RKO (cell line): Measurements from ENCODE around the gene DRG1.
"Not testable (repeated sequence)": the region's sequence is repeated elsewhere in the genome, so short reads cannot be mapped to it uniquely, and the experiment has no call there.

Experiments
- DNase-seq: peaks from one replicate; pipeline ENCODE4 v3.0.0-alpha.2; 2016; ENCODE audit warnings: low spot score

DRG1 gene

DNA sequence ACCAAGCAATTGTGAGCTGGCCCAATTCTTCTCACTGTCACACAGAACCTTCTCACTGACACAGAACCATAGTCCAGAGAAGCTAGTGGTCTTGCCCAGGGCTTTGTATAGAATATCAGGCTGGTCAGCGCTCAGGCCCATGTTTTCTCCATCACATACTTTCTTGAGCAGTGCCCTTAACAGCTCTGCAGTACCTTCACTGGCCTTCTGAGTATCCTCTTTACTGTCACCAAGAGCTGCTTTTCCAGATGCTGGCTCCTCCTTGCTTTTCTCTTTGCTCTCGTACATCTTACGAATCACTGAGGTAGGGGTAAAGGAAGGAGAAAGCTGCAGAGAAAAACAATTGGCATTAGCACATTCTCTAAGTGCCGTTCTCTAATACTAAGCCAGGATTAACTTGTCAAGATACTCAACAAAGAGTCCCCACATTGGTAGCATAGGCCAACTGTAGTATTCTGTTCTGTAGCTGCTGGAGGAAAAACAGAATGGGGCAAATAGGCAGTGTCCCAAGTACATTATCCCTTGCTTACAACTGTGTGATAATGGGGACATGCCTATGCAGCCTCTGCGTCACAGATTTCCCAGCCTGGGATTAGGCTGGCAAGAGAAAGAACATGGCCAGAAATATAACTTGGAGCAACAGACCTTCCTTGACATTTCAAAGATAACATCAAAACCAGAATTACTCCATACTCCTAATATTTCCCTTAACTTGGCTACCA lies 43.5 kb downstream of the DRG1 start:
- no peak for DNase-seq

DNA sequence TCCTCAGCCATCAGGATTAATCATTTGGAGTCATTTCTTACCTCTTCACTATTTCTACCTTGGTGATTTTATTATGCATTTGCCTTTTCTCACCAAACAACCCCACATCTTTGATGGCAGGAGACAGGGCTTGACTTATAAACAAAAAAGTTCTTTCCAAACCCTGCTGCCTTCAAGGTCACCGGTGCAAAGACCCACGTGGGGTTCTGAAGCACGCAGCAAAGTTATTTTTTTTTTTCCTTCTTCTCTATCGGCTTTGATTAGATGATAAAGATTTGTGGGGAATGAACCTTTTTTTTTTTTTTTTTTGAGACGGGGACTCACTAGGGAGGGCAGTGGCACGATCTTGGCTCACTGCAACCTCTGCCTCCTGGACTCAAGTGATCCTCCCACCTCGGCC lies 44.1 kb downstream of the DRG1 start:
- DNase-seq: no peak

DNA sequence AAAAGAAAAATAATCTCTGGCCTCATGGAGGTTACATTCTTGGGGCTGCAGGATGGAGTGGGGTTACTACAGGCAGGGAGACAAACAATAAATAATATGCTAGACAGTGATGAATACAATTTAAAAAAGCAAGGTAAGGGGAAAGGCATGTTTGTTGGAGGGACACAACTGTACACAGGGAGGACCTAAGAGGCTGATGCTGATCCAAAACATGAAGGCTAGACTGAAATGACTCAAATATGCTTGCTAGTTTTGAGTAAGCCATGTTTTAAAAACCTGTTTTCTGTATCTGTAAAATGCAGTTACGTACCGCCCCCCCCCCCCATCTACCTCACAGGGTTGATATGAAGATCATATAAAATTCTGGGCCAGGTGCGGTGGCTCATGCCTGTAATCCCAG lies 46.2 kb downstream of the DRG1 start:
- no peak for DNase-seq

DNA sequence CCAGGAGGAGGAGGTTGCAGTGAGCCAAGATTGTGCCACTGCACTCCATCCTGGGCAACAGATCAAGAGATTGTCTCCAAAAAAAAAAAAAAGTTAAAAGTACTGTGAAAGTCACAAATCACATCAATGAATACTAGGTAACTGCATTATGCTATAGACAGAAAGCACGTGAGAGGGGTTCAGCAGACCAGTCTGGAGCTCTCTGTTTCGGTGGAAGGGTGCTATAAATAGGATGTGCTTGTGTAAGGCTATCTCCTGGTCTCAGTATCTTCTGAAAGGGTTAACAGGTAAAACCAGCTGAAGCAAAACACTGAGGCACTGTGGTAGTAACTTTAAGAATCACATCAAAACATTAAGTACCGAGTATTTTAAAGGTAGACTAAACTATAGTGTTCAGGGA lies 46.8 kb downstream of the DRG1 start:
- DNase-seq: no peak

DNA sequence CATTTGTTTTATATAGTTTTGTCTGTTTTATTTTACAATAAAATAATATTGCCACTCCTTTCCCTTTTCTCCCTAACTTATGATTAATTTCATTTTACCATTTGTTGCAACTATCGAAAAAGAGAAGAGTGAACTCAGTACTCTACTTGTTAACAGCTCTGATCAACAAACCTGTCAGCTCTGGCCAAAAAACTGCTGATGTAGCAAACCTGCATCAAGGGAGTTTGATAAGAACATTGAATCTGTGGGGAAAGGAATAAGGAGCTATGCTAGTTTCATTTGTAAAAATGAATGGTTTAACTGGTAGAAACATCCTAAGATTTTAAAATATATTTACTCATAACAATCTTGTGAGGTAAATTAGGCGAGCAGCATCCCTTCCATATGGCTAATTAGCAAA lies 47.4 kb downstream of the DRG1 start:
- no peak for DNase-seq

DNA sequence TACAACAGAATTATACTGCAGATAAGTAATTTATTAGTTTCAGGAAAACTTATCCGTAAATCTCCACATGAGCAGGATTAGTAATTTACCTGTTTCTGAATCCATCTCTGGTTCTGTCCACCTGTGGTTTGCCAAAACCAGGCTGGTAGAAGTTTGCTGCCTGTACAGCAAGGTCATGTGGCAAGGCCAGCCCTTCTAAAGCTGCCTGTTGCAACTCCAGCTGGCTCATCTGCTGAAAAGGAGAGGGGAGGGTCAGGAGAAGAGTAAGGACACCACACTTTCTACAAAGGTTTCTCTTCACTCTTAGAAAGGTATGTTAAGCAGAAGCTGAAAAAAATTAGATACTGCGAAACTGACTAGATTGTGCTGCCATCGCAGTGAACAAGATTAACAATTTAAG lies 47.9 kb downstream of the DRG1 start:
- no peak for DNase-seq

DNA sequence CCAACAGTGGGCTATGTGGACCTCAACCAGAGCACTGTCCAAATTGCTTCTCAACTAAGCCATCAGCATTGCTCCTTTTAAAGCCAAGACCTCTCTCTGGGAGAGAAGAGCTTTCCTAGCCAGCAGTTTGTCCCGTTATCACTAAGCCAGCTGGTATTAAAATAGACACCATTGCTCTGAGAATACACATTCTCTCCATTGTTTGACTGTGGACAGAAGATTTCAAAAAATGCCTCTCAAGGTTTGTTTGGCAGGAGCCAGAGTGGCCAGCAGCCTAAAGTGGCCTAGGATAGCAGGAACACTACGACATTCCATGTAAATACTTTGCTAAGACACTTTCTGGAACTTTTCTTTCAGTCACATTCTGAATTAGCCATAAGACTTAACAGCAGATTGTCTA lies 49.0 kb downstream of the DRG1 start:
- DNase-seq: no peak

DNA sequence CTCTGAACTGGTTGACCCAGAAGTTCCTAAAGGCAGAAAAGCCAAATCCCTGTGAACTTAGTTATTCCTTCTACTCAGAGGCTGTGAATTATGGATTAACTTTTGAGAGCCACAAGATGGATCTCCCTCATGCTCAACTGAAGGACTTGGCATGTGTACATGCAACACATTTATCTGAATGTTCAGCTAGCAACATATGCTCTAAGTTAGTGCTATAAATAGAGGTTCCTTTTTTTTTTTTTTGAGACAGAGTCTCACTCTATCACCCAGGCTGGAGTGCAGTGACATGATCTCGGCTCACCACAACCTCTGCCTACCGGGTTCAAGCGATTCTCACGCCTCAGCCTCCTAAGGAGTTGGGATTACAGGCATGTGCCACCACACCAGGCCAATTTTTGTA lies 50.1 kb downstream of the DRG1 start:
- no peak for DNase-seq

DNA sequence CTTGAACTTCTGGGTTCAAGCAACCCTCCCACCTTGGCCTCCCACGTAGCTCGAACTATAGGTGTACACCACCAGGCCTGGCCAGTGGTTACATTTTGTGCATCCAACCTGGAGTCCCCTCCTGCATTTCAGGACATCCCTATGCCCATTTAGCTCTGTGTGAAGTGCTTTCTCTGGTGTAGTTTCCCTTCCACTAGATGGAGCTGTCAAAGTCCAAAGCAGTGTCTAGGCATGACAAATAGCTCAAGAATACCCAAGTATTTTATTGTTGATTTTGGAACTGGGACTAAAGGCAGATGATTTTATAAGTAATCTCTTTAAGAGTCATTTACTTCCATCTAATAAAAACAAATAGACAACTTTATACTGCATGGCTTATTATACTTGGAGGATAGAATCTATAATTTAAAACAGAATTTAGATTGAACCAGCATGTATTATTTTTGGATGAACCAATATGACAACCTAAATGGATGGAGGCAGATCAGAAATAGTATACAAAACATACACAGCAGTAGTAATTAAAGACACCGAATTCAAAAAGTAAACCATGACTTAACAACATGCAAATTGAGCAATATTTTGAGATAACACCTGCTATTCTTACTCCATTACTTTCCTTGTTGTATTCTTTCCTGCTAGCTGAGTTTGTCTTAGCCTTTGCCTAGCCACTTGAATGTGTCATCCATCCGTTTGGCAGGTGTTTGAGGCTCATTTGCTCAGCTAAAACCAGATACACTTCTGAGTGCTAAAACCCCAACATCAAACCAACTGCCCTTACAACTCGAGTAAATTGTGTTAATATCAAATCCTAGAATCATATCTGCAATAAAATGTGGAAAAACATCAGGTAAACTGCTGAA lies 52.5 kb downstream of the DRG1 start:
- DNase-seq: peak; percentile 70

DNA sequence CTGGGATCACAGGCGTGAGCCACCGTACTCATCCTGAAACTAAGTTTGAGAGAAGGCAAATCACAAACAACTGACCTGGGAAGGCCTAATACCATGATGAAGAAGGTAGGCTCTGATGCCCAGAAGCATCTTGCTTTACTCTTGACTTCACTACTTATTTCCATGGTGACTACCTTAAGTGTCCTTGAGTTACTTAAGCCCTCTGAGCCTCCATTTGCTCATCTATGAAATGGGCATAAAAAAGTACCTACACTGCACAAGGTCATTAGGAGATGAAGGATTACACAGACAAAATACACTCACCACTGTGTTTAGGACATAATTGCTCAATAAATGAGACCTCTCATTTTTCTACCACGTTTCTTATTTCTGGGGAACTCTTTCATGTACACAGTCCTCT lies 62.3 kb downstream of the DRG1 start:
- no peak for DNase-seq

DNA sequence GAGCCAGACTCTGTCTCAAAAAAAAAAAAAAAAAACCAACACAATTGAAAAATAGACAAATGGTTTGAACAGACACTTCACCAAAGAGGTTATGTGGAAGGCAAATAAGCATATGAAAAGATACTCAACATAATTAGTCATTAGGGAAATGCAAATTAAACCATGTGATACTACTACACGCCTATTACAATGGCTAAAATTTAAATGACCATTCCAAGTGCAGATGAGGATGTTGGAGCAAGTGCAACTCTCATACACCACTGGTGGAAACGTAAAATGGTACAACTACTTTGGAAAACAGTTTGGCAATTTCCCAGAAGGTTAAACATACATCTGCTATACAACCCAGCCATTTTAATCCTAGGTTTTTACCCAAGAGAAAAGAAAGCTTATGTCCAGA lies 65.9 kb downstream of the DRG1 start:
- DNase-seq: no peak

DNA sequence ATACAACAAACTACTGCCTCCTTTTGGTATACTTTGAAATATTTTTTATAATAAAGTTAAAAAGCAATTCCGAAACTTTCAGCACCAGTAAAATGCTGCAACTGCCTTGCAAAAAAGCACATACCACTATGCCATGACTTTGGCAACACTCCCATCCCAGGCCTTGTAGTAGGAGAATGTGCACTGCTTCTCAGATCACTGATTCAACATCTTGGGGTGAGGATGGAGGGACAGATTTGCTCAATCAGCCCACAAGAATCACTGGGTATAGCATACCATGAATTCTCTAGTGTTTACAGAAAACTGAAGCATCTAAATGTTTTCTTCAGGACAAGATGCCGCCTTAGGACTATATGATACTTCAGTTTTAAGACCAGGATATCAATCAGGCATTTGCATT lies 75.3 kb downstream of the DRG1 start:
- no peak for DNase-seq

DNA sequence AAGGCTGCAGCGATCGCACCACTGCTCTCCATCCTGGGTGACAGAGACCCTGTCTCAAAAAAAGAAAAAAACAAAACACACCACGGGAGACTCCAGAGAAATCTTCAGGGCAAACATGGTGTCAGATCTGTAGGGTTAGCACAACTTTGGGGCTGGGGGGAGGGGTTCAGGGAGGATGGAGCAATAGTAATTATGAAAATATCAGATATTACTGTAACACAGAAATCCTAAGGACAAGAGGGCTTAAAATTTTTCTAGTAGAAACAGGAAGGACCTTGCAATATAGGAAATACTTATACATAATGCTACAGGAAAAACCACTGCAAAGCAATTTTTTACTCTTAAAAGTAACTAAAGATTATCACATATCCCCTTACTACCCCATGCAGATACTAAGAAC lies 76.4 kb downstream of the DRG1 start:
- DNase-seq: no peak

DNA sequence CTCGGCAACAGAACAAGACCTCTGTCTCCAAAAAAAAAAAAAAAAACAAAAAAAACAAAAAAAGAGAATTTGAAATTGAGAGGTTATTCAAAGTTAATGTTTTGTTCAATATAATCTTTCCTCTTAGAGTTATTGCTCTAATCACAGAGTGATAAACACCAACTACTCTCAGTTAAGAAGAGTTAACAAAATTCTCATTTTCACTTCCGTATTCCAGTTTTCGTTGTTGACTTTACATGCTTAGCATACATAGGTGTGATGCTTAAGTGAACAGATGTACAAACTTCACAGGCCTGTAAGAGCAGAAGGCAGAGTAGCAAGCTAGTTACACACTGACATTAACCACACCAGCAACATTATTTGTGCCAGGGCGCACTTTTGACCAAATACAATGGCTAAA lies 77.9 kb downstream of the DRG1 start:
- DNase-seq: no peak

DNA sequence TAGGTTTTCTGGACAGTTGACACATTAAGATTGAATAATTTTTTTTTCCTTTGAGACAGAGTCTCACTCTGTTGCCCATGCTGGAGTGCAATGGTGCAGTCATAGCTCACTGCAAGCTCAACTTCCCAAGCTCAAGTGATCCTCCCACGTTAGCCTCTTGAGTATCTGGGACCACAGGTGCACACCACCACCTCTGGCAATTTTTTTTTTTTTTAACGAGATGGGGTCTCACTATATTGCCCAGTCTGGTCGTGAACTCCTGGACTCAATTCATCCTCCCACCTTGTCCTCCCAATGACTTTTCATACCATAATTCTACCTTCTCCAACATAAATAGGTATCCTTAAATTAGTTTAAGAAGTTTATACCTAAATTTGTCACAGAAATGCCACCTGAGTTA lies 81.7 kb downstream of the DRG1 start:
- no peak for DNase-seq

DNA sequence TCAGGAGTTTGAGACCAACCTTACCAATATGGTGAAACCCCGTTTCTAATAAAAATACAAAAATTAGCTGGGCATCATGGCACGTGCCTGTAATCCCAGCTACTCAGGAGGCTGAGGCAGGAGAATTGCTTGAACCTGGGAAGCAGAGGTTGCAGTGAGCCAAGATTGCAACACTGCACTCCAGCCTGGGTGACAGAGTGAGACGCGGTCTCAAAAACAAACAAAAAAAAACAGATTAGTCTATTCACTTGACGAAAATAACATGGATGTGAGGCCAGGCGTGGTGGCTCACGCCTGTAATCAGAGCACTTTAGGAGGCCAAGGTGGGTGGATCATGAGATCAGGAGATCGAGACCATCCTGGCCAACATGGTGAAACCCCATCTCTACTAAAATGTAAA lies 83.1 kb downstream of the DRG1 start:
- not testable (repeated sequence) for DNase-seq
